ENCODE results near the gene EPB41L5.

Gene EPB41L5

GRCh38 chr2:120224735-120225548, 212.1 kb downstream of the EPB41L5 start:
- TF ChIP-seq, protein P1, sequence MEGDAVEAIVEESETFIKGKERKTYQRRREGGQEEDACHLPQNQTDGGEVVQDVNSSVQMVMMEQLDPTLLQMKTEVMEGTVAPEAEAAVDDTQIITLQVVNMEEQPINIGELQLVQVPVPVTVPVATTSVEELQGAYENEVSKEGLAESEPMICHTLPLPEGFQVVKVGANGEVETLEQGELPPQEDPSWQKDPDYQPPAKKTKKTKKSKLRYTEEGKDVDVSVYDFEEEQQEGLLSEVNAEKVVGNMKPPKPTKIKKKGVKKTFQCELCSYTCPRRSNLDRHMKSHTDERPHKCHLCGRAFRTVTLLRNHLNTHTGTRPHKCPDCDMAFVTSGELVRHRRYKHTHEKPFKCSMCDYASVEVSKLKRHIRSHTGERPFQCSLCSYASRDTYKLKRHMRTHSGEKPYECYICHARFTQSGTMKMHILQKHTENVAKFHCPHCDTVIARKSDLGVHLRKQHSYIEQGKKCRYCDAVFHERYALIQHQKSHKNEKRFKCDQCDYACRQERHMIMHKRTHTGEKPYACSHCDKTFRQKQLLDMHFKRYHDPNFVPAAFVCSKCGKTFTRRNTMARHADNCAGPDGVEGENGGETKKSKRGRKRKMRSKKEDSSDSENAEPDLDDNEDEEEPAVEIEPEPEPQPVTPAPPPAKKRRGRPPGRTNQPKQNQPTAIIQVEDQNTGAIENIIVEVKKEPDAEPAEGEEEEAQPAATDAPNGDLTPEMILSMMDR (IDR thresholded peaks at IDR 0.05), result no peak

DNA sequence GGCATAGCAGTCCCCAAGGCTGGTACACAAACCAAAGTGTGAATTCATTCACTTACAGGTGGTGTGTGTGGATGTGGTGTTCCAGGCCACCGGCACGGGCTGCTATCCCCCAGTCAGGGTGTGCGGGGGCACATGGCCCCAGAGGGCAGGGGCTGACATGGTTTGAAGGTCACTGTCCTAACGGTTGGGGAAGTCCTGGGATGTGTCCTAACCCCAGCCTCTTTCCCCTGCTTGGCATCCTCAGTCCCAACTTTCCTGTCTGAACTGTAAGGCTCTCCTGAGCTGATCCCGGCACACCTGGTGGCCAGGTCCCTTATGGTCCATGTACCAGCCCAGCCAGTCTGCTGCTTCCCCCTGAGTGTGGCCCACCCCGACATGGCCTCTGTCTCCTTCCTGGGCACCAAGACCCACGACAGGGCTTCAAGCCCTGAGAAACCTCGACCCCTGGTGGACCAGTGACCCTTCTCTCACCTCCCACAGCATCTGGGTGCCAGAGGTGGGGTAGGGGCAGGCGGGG, 212.7 kb downstream of the EPB41L5 start:
- TF ChIP-seq, protein P1 (IDR thresholded peaks at IDR 0.05), result no peak

- TF ChIP-seq, protein P1 (IDR thresholded peaks at IDR 0.05), result no peak
Measured at GRCh38 chr2:120226316-120226715, 213.4 kb downstream of the EPB41L5 start.

DNA sequence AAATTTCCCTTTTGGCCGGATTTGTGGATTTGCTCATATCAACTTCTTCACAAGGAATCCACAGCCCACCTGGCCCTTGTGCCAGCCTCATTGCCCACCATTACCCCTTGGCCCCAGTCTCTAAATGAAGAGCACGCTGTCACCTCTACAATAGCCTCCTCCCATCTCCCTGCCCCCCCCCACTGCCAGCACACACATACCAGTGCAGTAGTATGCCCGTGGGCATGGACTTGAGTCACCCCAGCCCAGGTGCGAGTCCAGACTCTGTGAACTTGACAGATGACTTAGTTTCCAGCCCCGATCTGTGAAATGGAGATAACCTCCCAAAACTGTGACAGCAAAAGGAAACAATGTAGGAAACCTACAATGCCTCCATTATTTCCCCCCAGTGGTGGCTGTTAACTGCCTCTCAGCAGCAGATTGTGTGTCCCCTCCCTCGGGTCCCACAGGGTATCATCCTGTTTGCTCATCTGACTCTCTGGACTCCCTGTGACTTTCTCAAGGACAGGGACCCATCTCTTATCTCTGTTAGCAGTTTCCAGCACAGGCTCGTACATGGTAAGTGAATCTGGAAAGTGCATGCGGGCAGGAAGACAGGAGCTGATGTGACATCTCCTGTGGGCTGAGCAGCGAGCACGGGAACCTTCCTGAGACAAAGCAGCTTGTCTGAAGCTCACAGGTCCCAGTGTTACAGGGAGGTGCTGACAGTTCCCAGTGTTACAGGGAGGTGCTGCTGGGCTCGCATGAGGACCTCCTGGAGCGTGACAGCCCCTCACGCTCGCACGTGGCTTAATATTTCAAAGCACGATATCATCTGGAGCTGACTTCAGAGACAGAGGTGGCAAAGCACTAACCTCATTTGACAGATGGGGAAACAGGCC, 214.5 kb downstream of the EPB41L5 start:
- TF ChIP-seq, protein P1 (IDR thresholded peaks at IDR 0.05), result no peak

DNA sequence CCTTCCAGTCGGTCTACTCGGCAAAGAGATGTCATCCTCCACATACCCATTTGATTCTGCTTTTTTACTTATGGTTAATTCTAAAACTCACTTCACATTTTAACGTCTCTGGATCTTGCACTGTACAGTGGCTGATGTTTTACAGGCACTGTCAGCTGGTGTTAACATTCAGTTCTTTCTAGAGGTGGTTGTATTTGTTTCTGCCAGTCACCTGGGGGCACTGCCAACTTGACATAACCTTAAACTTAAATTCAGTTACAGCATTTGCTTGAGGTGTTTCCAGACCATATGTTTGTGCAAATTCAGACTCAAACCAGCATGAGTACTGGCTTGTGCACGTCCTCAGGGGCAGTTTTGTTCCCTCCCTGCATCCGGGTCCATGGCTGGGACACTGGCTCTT, 215.6 kb downstream of the EPB41L5 start:
- TF ChIP-seq, protein P1 (IDR thresholded peaks at IDR 0.05), result peak; percentile 39; the same call in 1 of the 2 replicates

All from LNCAP (cell line).